Fibroblast of lung (primary cell): Measurements from ENCODE around the gene POLN. TPM values are rescaled to one million over a fixed set of nuclear protein-coding genes. Genes with fewer than 3 reads are reported as not detected.

ENCODE experiments used
- DNase-seq, 2 donors: peaks; one replicate each; pipeline versions ENCODE4 v3.0.0 to v3.0.0-alpha.2; 2010; ENCODE audit warnings: low read depth in 2 of 2
- H2AFZ ChIP-seq: 2 replicates; pipeline ENCODE4 v1.5.1; 2012; ENCODE audit warnings: low read length, control low read depth, inconsistent platforms
- H3K27ac ChIP-seq: 2 replicates; pipeline ENCODE4 v1.5.1; 2011; ENCODE audit warnings: low read length, control low read depth; ENCODE audit not compliant: insufficient read depth
- H3K27me3 ChIP-seq: 2 replicates; pipeline ENCODE4 v1.5.1; 2011; ENCODE audit warnings: mild to moderate bottlenecking, low read length; ENCODE audit not compliant: control insufficient read depth, insufficient read depth
- H3K36me3 ChIP-seq: 2 replicates; pipeline ENCODE4 v1.5.1; 2011; ENCODE audit warnings: low read length; ENCODE audit not compliant: control insufficient read depth, insufficient read depth
- H3K4me1 ChIP-seq: 2 replicates; pipeline ENCODE4 v1.5.1; 2011; ENCODE audit warnings: low read length; ENCODE audit not compliant: control insufficient read depth, insufficient read depth; ENCODE audit errors: extremely low read depth
- H3K4me2 ChIP-seq: 2 replicates; pipeline ENCODE4 v1.5.1; 2011; ENCODE audit warnings: low read length, control low read depth; ENCODE audit not compliant: insufficient read depth; ENCODE audit errors: extremely low read depth
- H3K4me3 ChIP-seq, 4 experiments: fragments of 200-600 bp in 1 of 4; sonication (generic) in 1 of 4; replicated peaks in 1 of 4; 2 replicates each; pipeline ENCODE4 v1.5.1; 2011 to 2016; ENCODE audit warnings: low read length in 4 of 4, low read depth in 3 of 4, mild to moderate bottlenecking in 3 of 4, control low read depth in 2 of 4, inconsistent platforms in 1 of 4, mixed read lengths in 1 of 4; ENCODE audit not compliant: insufficient read depth in 1 of 4; ENCODE audit errors: control extremely low read depth in 1 of 4
- H3K79me2 ChIP-seq: 2 replicates; pipeline ENCODE4 v1.5.1; 2012; ENCODE audit warnings: mild to moderate bottlenecking, low read length, inconsistent platforms; ENCODE audit not compliant: control insufficient read depth, insufficient read depth
- H3K9ac ChIP-seq: 2 replicates; pipeline ENCODE4 v1.5.1; 2011; ENCODE audit warnings: mild to moderate bottlenecking, low read length, control low read depth; ENCODE audit not compliant: insufficient read depth
- H3K9me3 ChIP-seq: 2 replicates; pipeline ENCODE4 v1.5.1; 2012; ENCODE audit warnings: low read depth, low read length; ENCODE audit not compliant: control insufficient read depth, insufficient read depth
- H4K20me1 ChIP-seq: 2 replicates; pipeline ENCODE4 v1.5.1; 2011; ENCODE audit warnings: low read length; ENCODE audit not compliant: control insufficient read depth, insufficient read depth; ENCODE audit errors: extremely low read depth
- CTCF ChIP-seq, 2 donors: IDR thresholded peaks in 1 of 2; conservative IDR thresholded peaks in 1 of 2; 1 replicate in 1 of 2; 2 replicates in 1 of 2; pipeline ENCODE4 v1.5.1; 2011 to 2012; ENCODE audit warnings: low read length in 2 of 2, control low read depth in 1 of 2, inconsistent platforms in 1 of 2, low read depth in 1 of 2, mild to moderate bottlenecking in 1 of 2
- EZH2 ChIP-seq: IDR thresholded peaks from 2 replicates; pipeline ENCODE4 v1.5.1; 2012; ENCODE audit warnings: low read length, control low read depth, mild to moderate bottlenecking; ENCODE audit errors: missing control alignments
- polyA plus RNA-seq, 2 donors: library from polyadenylated mRNA; depleted of rRNA in 1 of 2; stranded (reverse) in 1 of 2; unstranded in 1 of 2; fragments of >200 nt; gene quantifications; 2 replicates each; pipeline ENCODE4 v1.2.1, GENCODE V29; 2011 to 2012; ENCODE audit warnings: missing spikeins in 1 of 2
- total RNA-seq: library from RNA; depleted of rRNA; stranded (reverse); fragments of >200 nt; gene quantifications from 2 replicates; pipeline ENCODE4 v1.2.1, GENCODE V29; 2014

POLN gene
- total and polyA plus RNA-seq, 2 donors (not counting 1 experiment from before 2014, with no cell fraction given) = 0.58 to 5.6 TPM

GRCh38 chr4:2287594-2287915 is 45.6 kb upstream of the POLN start:
- peaks cover 10% of the 10 kb centered on the region for H3K4me1 ChIP-seq
- no peaks in the 10 kb centered on the region for H3K79me2 ChIP-seq
- no peaks in the 10 kb centered on the region for H4K20me1 ChIP-seq
- no peak overlapping the region for H2AFZ ChIP-seq
- H3K36me3 ChIP-seq = no peaks in the 10 kb centered on the region
- no peaks in the 10 kb centered on the region for H3K27me3 ChIP-seq
- H3K9me3 ChIP-seq = no peaks in the 10 kb centered on the region
- H3K4me2 ChIP-seq = no peak overlapping the region
- no peak for DNase-seq
- no peak overlapping the region for H3K27ac ChIP-seq
- no peak overlapping the region for H3K9ac ChIP-seq
- no peak for TF ChIP-seq CTCF (conservative IDR thresholded peaks at IDR 0.05 in 1 of 2, IDR thresholded peaks at IDR 0.05 in 1 of 2; ENCODE audit: low read depth in 1 of 2, low read length in 2 of 2)
- TF ChIP-seq EZH2 = no peak
- H3K4me3 ChIP-seq = no peak overlapping the region

- no peak for DNase-seq
- H3K27me3 ChIP-seq = no peaks in the 10 kb centered on the region
- H3K9ac ChIP-seq = no peak overlapping the region
- no peaks in the 10 kb centered on the region for H4K20me1 ChIP-seq
- peaks cover 7% of the 10 kb centered on the region for H3K4me1 ChIP-seq
- no peak overlapping the region for H2AFZ ChIP-seq
- H3K36me3 ChIP-seq = no peaks in the 10 kb centered on the region
- H3K4me2 ChIP-seq = no peak overlapping the region
- H3K79me2 ChIP-seq = no peaks in the 10 kb centered on the region
- TF ChIP-seq CTCF (conservative IDR thresholded peaks at IDR 0.05 in 1 of 2, IDR thresholded peaks at IDR 0.05 in 1 of 2; ENCODE audit: low read depth in 1 of 2, low read length in 2 of 2) = no peak
- TF ChIP-seq EZH2 = no peak
- no peak overlapping the region for H3K27ac ChIP-seq
- H3K9me3 ChIP-seq = no peaks in the 10 kb centered on the region
- no peak overlapping the region for H3K4me3 ChIP-seq
Measured at GRCh38 chr4:2286904-2287593, 45.1 kb upstream of the POLN start.

GRCh38 chr4:2285613-2286381 is 43.9 kb upstream of the POLN start:
- Histone ChIP-seq H3K4me1 (peaks cover 7% of the 10 kb centered on the region), H3K9me3 (no peaks in the 10 kb centered on the region), H3K9ac (no peak overlapping the region), H3K4me3 (no peak overlapping the region), H3K36me3 (no peaks in the 10 kb centered on the region), H3K79me2 (no peaks in the 10 kb centered on the region), H4K20me1 (no peaks in the 10 kb centered on the region), H3K27me3 (no peaks in the 10 kb centered on the region), H3K27ac (no peak overlapping the region), H2AFZ (no peak overlapping the region), H3K4me2 (no peak overlapping the region)
- TF ChIP-seq EZH2 = no peak
- no peak for TF ChIP-seq CTCF (conservative IDR thresholded peaks at IDR 0.05 in 1 of 2, IDR thresholded peaks at IDR 0.05 in 1 of 2; ENCODE audit: low read depth in 1 of 2, low read length in 2 of 2)
- DNase-seq = no peak
